GM18520 (cell line): ENCODE results near the gene ANXA4.

Experiments used
- ATAC-seq: cut with Tn5 transposase; IDR thresholded peaks from one replicate; pipeline ENCODE4 v1.9.1; 2021; ENCODE audit not compliant: unreplicated experiment

The ANXA4 gene

DNA sequence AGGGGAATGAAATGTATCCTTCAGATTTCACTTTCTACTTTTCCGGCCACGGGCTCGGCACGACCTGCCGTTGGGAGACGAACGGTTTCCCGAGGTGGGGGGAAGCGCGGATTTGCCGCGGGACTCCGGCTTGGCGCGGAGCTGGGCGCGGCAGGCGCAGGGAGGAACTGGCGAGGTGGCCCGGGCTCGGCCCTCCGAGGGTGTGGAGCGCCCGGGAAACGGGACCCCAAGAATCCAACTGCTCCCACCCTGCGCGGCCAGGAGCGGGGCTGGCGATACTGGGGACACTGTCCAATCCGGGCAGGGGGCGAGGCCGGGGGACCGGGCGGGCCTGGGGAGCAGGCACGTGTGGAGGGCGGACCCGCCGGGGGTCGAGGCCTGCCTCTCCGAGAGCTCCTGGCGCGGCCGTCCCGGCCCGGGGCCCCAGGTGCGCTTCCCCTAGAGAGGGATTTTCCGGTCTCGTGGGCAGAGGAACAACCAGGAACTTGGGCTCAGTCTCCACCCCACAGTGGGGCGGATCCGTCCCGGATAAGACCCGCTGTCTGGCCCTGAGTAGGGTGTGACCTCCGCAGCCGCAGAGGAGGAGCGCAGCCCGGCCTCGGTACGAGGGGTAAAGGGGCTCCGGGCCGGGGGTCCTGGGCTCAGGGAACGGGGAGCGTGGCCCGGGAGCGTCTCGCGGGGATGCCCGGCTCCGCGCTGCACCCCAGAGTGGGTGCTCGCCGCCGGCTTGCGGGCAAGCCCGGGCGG, at the start of gene ANXA4:
ANXA4 (plus strand) TSS at position 560 of the 747 bp plus-strand sequence. CDS start 39,432 bp downstream, outside the sequence.
- peak; percentile 84 for ATAC-seq

DNA sequence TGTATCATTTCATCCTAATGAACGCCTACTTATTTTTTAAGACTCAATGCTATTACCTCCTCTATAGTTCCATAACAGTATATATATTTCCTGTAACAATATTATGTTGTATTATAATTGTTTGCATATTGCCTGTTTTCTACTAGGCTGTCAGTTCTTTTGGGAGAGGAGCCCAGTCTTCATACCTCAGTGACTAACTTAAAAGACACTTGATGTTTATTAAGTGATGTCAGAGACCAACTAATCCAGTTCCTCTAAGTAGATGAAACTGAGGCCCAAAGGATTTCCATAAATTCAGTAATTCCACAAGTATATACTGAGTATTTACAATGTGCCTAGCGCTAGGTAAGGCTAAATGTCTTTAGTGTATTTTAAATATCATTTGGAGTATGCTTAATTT, 49.5 kb upstream of the ANXA4 start:
- ATAC-seq, result no peak

DNA sequence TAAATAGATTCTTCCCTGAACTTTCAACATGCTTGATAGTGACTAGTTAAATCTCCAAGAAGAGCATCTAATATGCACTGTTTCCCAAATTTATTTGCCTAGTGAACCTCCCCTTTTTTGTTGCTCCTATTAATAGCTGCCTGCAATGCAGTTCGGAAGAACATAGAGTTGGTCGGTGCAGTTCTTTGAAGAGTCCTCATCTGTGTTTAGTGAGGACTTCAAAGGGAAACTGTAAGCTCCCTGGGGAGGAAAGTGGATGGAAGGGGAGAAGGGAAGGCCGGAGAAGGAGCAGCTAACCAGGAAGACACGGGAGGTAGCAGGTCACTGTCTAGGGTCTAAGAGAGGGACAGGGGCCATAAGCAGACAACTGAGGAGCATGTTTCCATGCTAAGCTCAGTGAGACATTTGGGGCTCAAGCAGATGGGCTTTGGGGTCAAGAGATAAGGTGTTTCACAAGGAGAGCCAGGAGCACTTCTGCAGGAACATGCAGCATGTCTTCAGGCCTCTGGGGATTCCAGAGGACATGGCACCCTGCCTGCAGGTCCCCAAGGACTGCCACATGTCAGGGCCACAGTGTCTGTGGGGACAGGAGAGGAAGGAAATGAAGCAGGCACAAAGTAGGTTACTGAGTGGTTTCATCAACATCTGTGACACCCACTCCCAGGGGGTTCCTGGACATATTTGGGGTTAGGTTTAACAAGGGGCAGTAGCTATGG, 48.7 kb upstream of the ANXA4 start:
- no peak for ATAC-seq

DNA sequence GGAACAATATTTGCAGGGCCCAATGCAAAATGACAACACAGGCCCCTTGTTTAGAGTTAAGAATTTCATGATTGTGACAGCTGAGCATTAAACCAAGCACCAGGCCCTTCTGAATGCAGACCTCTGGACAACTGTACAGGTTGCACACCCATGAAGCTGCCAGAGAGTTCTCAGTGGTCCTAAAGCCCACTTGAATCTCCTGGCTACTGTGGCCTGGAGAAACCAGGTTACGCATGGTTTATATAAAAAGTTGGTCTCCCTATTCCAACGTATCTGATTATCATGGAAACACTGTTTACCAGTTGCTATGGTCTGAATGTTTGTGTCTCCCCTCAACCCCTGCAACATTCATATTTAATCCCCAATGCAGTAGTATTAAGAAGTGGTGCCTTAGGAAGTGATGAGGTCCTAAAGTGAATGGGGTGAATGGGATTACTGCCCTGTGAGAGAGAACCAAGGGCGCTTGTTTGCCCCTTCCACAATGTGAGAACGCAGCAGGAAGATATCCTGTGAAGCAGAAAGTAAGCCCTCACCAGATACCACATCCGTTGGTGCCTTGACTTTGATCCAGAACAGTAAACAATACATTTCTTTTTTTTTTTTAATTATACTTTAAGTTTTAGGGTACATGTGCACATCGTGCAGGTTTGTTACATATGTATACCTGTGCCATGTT, 48.0 kb upstream of the ANXA4 start:
- ATAC-seq, result no peak

DNA sequence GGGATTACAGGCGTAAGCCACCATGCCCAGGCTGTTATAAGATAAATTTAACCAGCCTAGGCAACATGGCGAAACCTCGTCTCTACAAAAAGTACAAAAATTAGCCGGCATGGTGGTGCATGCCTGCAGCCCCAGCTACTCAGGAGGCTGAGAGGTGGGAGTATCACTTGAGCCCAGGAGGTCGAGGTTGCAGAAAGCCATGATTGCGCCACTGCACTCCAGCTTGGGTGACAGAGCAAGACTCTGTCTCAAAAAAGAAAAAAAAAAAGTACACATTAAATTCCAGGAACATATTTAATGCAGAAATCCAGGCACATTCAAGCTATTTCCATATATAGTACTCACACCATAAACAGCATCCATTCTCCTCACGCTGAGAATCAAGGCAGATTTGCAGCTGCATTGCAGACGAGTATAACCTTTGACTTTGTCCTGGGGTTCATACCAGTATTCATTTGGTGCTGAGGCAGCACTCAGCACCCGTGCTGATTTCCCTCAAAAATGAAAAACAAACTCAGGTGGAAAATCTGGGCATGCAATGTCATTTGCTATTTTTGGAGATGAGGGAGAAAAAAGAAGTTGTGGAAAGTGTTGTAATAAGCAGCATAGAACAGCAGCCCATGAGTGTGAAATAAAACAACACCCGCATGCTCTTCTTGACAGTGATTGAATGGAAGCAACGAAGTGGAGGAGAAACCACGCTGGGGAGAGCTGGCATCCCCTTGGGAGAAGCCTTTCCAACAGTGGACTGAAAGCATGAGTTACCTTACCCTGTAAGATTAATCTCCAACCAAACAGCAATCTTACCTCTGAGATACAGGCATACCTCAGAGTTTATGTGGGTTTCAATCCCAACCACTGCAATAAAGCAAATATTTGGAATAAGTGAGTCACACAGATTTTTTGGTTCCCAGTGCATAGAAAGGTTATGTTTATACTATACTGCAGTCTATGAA, 46.8 kb upstream of the ANXA4 start:
- no peak for ATAC-seq

DNA sequence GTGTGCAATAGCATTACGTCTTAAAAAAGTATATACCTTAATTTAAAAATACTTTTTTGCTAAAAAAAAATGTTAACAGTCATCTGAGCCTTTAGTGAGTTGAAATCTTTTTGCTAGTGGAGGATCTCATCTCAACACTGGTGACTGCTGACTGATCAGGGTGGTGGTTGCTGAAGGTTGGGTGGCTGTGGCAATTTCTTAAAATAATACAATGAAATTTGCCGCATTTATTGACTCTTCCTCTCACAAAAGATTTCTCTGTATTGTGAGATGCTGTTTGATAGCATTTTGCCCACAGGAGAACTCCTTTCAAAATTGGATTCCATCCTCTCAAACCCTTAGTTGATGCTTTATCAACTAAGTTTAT, 46.1 kb upstream of the ANXA4 start:
- no peak for ATAC-seq

DNA sequence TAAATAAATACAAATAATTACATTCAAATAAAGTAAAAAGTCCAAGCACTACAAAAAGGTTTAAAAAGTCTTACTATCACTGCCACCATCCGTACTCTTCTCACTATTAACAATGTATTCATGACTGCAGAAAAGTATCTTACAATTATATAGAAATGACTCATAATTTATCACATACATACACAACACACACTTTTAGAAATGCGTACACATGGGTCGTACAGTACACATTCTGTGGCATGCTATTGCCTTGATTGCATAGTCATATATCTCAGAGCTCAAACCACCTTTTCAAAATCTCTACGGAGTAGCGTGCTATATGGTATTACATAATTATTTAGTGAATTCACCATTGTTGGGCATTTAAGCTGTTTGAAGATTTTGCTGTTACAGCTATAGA, 41.6 kb upstream of the ANXA4 start:
- no peak for ATAC-seq

DNA sequence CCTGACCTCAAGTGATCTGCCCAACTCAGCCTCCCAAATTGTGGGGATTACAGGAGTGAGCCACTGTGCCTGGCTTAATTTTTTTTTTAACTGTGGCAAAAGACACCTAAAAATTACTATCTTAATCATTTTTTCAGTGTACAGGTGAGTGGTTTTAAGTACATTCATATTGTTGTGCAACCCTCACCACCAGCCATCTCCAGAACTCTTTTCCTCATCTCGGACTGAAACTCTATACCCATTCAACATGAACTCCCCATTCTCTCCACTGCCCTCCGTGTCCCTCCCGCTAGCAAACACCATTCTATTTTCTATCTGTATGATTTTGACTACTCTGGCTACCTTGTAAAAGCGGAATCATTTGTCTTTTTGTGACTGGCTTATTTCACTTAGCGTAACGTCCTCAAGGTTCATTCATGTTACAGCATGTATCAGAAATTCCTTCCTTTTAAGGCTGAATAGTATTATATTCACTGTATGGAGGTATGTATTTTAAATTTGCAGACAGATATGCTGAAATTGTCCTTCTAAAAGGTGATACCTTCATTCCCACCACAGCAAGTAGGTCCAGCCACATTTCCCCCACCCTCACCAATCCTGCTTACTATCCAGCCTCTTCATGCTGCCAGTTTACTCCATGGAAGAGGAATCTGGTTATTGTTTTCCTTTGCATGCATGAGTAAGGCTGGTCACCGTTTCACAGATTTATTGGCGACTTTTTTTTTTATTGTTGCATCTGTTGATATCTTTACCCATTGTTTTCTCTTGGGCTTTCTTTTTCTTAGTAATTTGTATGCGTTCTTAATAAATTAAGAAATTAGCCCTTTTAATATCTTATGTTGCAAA, 40.6 kb upstream of the ANXA4 start:
- no peak for ATAC-seq

DNA sequence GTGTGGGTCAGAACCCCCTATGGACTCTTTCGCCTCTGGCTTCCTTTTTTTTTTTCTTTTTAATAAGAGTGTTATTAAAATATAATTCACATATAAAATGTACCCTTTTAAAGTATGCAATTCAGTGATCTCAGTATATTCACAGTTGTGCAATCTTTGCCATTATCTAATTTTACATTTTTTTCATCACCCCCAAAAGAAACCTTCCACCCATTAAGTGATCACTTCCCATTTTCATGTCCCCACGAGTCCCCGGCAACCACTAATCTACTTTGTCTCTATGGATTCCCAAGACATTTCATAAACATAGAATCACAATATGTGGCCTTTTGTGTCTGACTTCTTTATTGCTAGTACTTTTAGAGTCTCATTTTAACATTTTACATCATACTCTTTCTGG, 38.7 kb upstream of the ANXA4 start:
- no peak for ATAC-seq

DNA sequence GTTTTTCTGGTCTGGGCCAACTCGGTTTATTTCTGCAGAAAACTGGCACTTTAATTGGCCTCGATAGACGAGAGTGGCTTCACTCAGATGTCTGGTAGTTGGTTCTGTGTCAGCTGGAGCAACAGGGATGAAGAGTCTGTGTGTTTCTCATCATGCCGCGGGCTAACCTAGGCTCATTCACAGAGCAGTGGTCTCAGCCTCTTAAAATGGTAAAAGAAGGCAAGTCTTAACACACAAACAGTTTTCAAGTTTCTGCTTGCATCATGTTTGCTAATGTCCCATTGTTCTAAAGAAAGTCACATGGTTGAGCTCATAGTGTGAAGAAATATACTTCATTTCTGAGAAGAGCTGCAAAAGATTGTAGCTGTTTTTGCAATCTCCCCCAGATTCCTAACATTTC, 37.5 kb upstream of the ANXA4 start:
- ATAC-seq, result no peak

DNA sequence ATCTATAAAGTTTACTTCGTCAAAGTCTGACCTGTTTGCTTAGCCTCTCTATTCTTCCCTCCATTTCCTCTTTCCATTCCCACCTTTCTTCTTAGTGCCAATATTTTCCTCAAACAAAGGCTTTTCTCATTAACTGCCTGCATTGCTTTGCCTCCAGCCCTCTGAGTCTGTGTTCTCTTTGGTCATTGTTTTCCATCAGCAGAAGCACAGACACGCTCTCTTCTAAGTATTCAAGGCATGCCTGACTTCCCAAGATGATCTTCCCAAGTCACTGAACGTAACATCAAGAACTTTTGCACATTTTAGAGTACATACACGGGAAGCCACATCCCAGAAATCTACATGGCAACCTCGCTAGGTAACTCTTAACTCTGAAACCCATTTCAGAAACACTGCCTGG, 32.6 kb upstream of the ANXA4 start:
- no peak for ATAC-seq

DNA sequence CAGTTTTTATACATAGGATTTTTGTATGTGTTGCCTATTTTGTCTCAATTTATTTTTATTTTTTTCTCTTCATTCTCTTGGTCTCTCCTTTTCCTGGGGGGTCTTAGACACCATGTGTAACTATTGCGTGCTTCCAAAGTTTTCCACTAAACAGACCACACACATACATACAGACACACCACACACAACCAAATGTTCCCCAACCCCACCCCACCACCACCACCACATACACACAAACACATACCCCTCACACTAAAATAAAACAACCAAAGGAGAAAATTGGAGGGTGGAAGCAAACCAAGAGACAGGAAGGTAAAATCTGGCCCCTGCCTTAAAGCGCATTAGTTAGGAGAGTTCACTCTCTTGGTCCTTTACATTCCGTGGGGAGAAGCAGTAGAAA, 30.0 kb upstream of the ANXA4 start:
- no peak for ATAC-seq

DNA sequence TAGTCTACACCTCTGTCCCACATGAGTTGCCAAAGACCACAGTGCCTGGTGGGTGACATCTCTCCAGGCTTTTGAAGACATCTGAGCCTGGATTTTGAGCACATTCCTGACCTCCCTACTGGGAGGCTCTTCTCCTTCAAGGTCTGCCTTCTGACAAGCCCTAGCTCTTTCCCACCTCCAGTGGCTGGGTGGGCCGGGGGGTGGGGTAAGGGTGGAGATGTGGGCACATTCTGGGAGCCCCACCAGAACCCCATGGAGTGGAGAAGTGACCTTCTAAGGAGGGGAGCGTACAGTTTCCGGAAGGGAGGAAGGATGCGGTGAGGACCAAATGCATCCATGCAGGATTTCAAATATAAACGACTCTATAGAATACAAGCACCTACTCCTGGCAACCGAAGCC, 27.9 kb upstream of the ANXA4 start:
- no peak for ATAC-seq

DNA sequence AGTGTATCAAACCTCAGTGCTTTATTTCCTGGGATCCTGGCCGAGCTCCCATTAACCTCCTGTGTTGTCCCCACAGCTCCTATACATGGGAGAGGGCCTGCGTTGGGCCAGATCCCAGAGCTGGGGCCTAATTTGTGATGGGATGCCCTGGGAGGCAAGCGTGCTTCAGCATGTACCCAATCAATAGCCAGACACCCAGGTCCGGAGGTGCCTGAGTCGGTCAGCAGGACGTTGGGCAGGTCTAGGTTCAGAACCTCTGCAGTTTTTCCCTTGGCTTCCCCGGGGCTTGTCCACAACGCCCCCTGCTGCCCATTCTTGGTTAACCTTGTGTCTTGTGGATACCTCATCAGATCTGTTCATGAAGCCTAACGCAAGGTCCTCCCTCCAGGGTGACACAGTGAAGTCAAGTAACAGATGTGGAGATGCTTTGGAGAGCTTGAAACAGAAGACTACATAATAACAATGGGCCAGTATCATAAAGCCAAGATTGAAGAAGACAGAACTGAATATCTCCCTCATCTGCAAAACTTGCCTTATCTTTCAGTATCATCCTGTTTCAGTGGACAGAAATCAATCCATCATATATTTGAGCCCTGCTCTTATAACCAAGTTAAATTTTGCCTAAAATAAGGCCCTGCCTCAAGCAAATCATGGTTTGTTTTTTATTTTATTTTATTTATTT, 27.3 kb upstream of the ANXA4 start:
- peak; percentile 75 for ATAC-seq

DNA sequence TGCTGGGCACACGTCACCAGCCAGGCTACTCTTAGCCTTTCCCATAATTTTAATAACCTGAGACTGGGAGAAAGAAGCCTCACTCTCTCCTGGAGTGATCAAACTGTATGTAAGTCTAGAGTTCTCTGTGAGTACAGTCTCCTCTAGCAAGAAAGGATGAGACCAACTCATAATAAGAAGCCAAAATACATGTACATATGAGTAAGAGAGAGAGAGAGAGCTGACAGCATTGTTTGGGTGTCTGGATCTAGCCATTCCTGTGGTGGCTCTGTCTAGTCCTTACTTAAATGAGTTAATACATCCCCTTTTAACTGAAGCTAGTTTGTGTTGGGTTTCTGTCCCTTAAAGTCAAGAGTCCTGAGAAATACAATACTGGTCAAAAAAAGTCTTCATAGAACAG, 26.0 kb upstream of the ANXA4 start:
- ATAC-seq, result no peak

DNA sequence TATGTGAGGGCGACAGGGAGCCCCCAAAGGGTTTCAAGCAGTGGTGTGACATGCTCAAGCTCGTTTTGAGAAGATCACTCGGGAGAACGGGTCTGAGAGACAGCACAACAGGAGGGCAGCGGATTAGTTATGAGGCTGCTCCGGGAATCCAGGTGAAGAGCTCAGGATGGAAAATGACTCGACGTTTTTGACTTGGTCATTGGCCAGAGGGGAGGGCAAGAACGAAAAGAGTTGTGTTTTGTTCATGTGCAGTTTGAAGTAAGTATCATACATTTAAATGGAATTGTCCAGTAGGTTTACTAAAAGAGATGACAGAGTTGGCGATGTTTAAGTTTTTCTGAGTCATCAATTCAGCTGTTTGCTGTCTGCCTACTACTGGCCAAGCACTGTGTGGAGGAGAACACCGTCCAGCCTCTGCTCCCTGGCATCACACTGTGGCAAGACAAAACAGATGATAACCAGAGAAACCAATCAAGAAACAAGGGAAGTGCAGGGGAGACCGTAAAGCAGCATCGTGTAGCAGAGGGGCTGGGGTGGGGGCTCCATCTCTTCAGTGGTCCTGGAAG, 25.3 kb upstream of the ANXA4 start:
- ATAC-seq, result no peak

DNA sequence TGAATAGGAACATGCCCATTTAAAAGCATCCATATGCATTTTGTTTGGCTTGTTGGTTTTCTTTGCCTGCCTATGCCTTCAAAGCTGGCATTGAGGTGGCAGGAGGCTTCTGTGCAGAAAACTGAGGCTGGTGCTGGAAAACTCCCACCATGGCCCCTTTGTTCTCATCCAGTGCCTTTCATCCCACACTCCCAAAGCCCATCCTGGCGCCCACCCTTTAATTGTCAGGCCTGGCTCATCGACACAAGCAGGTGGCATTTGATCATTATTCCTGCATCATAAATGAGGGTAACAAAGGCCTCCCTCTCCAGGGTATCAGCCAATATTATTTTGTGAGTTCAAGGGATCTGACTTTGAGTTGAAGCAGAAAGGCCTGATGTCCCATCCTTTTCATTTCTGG, 24.7 kb upstream of the ANXA4 start:
- no peak for ATAC-seq

DNA sequence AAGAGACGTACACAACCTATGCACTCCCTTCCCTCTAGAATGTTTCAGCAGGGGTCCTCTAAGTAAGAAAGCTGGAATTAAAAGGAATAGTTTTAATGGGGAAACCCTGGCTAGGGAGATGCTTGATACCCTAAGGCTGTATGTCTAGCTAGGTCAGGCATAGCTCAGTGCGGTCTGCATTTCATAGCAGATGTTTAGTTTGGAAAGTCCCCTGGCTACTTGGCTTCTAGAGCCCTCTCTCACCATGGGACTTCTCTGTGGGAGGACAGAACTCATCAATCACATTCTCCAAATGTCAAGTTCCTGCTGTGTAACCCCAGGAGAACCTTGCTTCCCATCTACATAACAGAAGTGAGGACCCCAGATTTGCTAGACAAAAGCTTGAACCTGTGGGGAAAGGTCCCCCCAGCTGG, 24.1 kb upstream of the ANXA4 start:
- no peak for ATAC-seq

DNA sequence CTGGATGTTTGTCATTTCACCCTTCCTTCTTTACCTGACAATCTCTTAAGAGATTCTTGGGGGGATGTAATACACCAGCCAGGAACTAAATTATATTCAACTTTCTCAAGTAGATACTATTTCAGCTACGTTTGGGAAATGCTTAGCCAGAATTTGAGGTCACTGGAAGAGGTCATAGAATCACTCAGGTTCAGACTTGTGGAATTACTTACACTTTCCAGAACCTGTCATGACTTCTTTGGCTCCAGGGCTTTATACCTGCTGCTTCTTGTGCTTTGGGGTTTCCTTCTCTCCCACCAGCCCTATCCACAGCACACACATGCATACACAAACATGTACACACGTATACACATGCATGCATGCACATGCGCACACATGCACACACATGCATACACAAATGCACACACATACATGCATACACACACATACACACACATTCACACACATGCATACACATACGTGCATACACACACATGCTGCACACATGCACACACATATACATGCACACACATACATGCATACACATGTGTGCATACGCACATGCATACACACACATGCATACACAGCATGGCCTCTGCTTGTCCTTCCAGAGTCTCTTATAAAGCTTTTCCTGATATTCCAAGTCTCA, 23.5 kb upstream of the ANXA4 start:
- no peak for ATAC-seq
